ENCODE data around the gene TFCP2L1.

Gene TFCP2L1

DNA sequence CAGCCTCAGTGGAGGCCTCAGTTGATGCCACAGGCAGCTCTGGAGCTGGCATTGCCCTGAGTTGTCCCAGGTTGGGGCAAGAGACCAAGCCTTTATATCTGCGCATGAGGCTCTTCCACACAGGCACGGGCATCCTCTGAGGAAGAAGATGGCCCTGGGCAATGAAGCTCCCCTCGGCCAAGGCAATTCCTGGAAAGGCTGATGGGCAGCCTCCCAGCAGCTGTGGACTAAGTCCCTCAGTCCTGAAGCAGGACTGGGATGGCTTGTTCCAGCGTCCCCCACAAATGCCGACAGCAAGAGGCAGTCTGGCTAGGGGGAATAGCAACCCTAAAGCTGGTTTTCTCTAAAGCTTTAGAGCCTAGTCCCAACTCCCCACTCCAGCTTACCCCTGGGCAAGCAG, 90.0 kb downstream of the TFCP2L1 start:
- no peak for DNase-seq

DNA sequence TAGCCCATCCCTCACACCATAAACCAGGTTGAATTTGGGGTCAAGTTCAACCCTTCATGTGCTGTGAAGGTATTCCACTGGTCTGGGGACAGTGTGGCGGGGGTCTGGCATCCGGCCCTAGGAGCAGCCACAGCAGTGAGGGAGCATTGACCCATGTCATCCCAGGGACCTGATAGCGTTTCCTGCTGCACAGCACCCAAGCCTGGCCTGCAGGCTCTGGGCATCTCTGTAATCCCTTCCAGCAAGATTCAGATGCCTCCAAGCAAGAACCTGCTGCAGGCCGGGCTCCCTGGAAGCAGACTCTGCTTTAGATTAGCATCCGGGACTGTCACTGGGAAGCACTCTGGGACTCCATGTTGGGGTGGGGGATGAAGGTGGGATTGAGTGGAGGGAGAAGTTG, 90.4 kb downstream of the TFCP2L1 start:
- no peak for DNase-seq

DNA sequence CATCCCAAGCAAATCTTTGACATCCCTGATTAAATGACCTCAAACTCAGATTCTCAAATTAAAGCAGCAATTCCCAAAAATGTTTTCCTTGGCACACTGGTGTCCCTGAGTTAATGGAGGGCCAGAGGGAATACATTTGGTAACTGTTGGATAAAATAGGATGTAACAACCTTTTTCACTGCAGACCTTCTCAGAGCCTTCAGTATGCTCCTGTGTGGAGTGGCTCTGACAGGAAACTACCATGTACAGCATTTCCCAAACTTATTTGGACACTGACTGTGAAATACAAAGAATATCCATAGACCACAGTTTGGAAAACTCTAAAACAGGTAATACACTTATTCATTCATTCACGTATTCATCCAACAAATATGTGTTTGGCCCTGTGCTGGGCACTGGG, 91.8 kb downstream of the TFCP2L1 start:
- no peak for DNase-seq

DNA sequence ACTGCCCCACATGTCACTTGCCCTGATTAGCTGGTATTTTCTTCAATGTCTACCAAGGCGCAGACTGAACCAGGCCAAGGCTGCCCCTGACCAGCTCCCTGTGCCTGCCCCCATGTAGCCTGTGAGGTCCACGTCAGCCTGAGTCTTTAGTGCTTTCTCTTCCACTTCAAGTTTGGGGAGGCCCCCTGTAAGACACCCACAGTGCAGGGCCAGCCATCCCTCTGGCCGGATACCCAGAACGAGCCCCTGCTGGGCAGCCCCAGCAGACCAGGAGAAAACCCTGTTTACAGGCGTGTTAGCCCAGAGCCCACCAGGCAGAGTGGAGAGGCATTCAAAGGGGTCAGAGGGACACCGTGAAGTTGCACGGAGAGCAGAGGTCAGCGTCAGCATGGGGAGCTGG, 92.4 kb downstream of the TFCP2L1 start:
- DNase-seq, result no peak

DNA sequence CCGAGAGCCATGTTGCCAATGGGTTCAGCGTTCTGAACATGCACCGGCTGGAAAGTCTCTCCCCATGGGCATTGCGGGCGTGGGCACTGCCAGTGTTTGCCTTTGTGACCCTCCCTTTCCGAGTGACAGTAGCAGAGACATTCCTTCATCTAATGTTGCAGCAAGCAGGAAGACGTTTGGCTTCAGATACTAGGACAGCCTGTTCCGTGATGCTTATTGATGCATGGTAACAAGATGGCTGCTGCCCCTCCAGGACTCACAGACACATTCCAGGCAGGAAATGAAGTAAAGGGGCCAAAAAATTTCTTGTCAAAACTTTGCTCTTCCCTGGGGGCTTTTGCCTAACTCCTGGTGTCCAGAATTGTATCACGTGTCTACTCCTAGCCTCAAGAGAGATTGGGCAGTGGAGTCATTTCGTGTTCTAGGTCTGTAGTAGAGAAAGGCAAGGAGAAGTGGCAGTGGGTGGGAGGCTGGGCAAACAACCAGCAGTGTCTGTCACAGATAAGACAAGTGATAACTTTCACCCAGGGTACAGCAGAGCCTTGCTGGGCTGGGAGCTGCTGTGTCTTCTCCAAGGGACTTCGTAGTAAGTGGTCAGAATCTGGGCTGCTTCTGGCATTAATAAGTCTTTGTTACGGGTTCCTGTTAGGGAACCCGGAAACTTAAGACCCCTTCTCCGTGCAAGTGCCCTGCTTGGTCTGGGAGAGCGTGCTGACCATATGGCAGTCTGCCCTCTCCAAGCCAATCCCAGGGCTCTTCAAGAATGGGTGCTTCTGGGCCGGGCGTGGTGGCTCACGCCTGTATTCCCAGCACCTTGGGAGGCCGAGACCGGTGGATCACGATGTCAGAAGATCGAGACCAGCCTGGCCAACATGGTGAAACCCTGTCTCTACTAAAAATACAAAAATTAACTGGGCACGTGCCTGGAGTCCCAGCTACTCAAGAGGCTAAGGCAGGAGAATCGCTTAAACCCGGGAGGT, 93.5 kb downstream of the TFCP2L1 start:
- no peak for DNase-seq

DNA sequence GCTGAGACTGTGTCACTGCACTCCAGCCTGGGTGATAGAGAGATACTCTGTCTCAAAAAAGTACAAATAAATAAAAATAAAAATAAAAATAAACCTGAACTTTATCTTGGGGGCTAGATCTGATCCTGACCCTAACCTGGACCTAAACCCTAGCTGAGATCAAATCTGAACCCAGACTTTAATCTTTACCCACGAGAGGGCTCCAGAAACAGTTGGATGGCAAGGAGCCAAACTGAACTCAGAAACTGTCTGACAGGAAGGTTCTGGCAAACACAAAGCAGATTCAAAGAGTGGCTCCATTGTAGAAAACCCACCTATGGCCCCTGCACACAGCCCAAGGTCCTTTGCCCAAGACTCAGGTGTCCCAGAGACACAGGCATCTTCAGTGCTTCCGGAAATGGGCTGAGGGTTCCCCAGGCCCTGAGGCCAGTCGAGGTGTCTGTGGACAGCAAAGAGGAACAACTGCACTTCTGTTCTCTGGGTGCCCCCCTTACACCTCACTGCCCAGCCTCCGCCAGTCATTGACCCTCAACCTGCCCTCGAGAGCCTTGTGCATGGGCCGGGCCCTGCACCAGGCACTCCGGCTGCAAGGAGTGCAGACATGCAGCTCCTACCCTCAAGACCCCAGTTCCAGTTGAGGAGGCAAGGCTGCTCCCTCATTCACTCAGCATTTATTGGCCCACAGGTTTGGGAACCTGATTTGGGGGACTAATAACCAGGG, 95.2 kb downstream of the TFCP2L1 start:
- no peak for DNase-seq

DNA sequence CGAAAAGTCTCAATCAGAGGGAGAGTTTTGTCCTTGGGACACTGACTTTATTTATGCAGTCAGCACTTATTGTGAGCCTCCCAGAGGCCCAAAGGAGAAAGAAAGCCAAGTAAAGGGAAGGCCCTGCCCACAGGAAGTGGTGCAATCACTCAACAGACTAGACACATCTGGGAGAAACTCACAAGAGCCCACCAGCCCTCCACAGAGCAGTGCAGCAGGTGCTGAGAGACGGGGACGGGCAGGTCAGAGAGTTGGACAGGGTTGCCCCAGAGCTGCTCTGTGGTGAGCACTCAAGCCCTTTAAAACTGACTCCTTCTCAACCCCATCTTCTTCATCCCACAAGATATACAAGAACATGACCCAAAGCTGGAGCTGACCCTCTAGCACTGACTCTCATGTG, 96.0 kb downstream of the TFCP2L1 start:
- no peak for DNase-seq

DNA sequence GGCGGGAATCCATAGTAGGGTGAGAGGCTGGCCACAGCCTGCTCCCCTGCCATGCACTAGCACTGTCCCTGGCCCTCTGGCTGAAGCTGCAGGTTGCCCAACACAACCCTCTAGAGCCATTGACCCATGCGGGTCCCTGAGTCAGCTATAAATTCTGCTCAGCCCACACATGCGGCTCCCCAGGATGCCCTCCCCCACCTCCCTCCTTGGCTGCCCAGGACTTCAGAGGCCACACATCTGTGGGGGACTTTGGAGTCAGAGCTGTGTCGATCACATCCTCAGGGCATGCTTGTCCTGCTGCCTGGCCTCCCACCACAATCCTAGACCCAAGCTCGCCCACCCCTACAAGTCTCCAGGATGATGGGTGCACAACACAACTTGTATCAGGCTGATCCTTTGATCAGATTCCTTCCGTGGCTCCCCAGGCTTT, 97.0 kb downstream of the TFCP2L1 start:
- no peak for DNase-seq

DNA sequence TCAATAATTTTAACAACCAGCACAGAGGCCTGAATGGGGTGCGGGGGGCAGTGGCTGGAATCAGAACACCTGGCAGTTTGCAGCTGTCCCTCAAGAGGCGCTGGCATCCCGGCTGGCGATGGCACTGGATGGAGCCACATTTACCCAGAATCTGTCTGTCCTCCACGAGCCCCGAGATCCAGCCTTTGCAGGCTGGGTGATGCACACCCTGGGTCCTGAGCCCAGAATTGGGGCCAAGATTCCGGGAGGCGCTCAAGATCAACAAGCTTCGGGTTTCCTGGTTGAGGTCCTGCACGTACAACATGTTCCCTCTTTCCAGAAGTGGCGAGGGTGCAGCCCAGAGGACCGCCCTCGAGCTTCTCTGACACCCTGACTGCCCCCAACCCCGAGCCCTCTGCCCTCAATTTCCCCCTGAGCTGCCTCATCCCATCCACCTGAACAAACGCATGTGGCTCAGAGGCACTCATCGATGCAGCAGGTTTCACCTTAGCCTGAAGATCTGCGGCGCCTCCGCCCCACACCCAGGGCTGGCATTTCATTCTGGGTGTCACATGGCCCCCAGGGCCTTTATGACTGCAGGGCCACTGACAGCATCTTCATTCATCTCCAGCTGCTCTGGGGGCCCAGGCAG, 97.5 kb downstream of the TFCP2L1 start:
- no peak for DNase-seq

DNA sequence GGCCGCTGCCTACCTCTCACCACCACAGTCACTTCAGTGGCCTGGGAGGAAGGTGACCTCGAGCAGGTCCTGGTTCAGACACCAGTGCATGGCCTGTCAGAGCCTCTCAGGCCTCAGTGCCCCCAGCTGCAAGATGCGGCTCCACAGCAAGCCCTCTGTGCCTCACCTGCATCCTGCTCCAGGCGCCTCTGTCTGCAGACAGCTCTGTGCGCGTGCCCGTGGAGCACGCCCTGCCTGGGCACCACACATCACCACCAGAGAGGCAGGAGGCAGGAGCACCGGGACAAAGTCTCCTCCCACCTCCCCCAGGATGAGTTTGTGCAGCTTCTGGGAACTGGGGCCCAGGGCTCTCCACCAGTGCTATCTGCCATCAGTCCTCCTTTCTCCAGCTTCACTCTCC, 98.7 kb downstream of the TFCP2L1 start:
- DNase-seq, result no peak

DNA sequence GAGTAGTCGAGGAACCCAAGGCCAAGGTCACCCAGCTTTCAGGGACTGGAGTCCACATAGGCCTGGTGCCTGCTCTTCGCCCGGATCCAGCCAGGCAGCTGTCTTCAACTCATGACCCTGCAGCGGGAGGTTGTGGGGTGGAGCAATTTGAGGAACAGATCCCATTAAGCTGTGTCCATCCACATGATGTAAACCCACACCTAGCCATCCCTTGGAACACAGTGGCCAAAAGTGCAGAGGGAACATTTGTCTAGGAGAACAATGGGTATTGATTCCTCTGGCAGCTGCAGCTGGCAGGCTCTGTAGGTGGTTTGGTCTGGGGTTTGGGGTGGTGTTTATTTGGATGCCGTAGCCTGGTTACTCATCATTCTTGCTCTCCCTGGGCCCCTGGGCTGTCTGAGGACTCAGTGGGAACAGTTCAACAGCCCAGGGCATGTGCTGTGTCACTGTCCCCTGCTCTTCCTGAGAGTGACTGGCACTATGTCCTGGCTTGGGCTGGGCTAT, 99.4 kb downstream of the TFCP2L1 start:
- peak; percentile 68 for DNase-seq

DNA sequence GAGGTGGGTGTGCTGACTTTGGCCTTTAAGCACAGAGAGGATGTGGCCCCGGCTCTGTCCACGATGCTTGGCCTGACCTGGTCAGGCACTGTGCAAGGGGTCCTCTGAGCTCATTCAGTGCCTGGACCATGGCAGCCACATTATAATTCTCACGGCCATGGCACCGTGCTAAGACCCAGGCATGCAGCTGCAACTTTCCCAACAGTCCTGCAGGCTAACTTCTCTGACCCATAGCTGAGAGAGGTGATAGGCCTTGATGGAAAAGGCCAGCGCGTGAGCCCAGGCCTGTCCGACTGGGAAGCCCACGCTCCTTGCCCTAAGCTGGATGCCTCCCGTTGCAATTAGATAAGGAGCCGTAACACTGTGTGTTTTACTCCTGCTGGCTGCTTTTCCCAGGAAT, 99.9 kb downstream of the TFCP2L1 start:
- DNase-seq, result no peak

DNA sequence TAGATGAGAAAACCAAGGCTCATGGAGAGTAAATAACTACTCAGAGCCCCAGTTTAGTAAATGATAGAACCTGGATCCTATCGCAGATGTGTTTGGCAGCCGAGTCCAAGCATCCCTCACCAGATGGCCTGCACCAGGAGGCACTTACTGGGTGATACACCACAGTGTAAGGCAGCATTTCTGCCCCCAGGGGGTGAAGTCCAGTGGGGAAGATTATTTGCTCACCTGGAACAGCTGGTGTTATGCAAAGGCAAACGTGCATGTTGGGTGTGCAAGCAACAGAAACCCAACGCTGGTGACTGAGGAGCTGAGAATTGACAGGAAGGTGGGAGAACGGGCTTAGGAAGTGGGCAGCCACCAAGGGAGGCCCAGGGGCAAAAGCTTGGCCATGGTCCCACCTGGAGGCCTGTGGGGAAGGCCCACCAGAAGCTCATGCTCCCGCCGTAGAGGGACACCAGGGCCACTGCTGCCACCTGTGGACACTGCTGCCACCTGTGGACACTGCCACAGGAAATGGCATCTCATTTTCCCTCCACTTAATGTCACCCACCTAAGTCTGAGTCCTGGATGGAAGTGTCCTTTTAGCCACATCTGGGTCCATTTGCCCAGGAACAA, 100.6 kb downstream of the TFCP2L1 start:
- no peak for DNase-seq

DNA sequence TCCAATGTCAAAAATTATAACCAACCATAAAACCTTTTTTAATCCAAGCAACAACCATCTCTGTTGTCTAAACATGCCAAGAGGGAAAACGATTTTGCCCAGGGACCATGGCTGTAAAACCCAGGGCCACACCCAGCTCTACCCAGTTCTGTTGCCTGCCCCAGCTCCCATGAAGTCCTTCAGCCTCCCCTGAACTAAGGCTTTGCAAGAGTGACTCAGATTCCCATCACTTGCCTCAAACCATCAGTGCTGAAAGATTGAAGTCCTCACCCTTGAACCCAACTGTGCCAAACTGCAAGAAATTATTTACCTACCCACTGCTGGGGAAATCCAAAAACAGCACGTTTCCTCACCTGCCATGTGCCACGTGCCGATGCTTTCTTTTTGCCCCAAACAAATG, 102.5 kb downstream of the TFCP2L1 start:
- no peak for DNase-seq

DNA sequence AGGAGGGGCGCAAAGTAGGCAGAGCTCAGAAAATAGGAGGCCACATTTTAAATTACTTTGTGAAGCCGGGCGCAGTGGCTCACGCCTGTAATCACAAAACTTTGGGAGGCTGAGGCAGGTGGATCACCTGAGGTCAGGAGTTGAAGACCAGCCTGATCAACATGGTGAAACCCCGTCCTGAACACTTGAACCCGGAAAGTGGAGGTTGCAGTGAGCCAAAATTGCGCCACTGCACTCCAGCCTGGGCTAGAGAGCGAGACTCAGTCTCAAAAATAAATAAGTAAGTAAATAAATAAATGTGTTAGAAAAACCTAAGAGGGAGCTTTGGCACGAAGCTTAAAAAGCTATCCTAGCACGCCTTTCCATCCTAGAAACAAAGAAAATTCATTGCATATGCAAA, 105.5 kb downstream of the TFCP2L1 start:
- DNase-seq, result no peak

DNA sequence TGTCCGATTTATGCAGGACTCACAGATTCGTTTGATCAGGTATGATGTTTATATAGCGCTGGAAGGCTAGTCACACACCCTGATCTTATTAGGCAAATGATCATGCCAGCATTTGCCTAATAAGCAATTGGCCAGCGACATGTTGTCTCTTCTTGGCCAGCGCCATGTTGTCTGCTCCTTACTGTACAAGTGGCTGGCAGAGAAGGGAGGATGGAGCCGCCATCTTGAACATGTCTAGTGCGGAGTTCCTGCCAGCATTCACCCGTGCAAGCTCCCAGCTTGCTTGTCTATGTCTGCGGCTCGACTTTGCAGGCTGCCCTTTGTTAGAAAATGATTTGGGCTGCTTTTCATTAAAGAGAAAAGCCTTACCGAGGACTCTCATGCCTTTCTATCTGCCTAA, 106.3 kb downstream of the TFCP2L1 start:
- no peak for DNase-seq

DNA sequence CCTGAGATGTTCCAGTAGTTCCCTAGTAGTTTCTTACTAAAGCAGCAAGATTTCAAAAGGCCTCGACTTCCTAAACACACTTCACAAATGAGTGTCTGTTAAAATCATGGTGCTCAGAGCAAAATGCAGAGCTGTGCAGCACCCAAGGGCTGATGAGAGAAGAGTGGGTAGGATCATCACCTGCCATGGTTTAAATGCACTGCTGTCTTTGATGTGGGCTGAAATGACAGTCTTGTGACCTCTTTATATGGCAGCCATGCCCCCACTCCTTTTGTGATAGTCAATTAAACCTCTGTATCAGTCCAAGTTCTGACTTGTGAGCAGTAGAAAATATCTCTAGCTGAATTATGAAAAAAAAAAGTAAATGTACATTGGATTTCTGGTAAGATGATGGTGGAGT, 107.1 kb downstream of the TFCP2L1 start:
- no peak for DNase-seq

DNA sequence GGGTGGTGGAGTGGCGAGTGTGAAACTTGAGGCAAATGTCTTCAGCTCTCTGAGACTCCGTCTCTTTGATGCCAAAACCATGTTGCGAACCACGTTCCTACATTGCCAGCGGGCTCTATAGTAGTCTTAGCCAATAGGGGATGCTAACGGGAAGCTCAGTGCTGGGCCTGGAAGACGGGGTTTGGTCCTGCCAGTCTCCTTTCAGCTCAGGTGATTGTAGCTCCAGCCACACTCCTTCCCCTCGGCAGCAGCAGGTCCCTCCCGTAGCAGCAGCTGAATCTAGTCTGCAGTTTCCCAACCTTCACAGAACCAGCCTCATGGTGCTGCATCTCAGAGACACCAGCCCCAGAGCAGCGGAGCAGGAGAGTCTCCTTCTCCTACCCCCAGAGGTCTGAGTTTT, 109.7 kb downstream of the TFCP2L1 start:
- no peak for DNase-seq

DNA sequence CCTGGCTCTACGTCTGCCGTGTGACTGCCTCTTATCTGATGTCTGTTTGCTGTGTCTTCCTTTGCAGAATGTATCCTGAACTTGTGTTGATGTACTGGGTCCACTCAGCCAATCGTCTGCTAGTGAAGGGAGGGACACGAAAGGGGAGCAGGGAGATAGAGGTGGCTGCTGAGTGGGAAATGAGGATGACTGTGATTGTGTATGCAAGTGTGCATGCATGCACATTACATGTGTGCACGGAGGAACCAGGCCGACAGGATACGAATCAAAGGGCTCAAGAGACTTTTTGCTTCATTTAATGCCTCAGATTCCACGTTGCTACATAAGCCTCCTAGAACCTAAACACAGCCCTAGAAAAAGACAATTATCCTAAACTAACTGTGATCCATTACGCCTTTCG, 111.2 kb downstream of the TFCP2L1 start:
- DNase-seq, result no peak

DNA sequence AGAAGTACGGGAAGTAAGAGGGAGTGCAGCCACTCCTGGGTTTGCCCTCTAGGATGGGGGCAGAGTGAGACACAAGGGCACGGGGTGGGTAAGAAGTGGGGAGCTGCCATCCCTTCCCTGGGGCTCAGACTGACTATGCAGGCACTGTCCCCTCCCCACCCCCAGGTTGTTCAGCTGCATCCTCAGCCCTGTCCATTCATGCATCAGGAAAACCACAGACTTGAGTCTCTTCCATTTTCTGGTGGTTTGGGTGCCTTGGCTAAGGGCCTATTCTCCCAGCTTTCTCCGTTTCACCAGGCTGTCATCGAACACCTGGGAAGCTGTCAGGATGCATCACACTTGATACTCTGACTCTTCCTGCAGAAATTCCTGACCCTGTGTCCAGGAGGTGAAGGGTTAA, 111.9 kb downstream of the TFCP2L1 start:
- DNase-seq, result no peak

DNA sequence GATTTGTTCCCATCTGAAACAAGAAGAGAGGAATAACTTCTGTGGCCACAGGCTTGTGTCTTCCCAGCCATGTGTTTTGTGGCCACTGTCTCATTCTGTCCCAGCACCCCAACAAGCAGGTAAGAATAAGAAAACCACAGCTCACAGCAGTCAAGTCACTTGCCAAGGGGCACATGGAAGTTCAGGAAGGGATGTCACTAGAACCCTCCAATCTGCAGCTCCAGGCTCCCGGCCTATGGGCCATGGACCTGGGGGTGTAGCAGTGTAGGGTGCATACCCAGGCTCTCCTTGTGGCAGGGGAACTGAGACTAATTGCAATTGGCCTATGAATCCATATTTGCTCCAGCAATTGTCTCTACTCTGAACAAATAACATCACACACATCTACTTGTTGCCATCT, 112.5 kb downstream of the TFCP2L1 start:
- DNase-seq, result no peak

DNA sequence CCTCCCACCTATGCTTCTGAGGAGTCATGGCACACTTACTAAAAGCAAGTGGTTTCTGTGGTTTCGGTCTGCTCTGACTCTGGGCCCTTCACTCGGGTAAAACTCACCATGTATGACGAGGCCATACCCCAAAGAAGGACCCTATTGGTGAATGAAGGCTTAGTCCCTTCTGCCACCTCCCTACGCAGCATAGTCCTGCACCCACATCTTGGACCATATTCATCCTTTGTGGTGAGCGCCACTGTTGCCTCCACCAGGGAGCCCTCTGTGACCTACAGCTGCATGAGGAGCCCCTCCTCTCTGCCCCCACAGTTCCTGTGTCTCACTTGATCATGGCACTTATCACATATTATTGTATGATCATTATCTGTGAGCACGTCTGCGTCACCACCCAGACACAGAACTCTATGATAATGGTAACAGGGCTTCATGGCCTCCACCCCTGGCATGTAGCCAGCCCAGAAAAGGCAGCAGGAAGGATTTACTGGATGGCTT, 113.3 kb downstream of the TFCP2L1 start:
- no peak for DNase-seq

DNA sequence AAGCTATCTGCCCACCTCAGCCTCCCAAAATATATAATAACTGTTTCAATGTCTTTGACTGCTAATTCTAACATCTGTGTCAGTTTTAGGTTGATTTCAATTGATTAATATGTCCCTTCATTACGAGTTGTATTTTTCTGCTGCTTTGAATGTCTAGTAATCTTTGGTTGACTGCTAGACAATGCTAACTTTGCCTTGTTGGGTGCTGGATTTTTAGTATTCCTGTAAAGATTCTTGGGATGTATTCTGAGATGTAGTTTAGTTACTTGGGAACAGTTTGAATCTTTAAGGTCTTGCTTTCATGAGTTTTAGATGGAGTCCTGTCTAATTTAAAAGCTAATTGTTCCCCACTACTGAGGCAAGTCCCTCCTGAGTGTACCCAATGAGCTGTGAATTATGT, 114.4 kb downstream of the TFCP2L1 start:
- no peak for DNase-seq

Data from NCI-H748 treated with DMSO at 0.1 percent for 48 hours (cell line).